Measurements from ENCODE around the gene TCN1. TPM values are rescaled to one million over a fixed set of nuclear protein-coding genes. Genes with fewer than 3 reads are reported as not detected.

TCN1 gene
- total and polyA plus RNA-seq, 2 of the 8 experiments (the other 6 are each of a cell fraction or from before 2014, with no cell fraction given), result not detected

- Histone ChIP-seq H3K4me3 (ENCODE audit: extremely low read depth in 1 of 4, insufficient read depth in 2 of 4, low read depth in 3 of 4, low read length in 4 of 4) (no peak overlapping the region), H4K20me1 (replicated peaks in 1 of 2; ENCODE audit: control insufficient read depth in 1 of 2, insufficient read depth in 2 of 2, low read length in 2 of 2) (no peaks in the 10 kb centered on the region), H4K5ac (ENCODE audit: insufficient read length, low read depth, low read length) (no peak overlapping the region), H2BK120ac (replicated peaks; ENCODE audit: low read depth, low read length) (no peak overlapping the region), H3K14ac (ENCODE audit: insufficient read length) (no peak overlapping the region), H3K4me1 (replicated peaks in 1 of 4; ENCODE audit: control insufficient read depth in 3 of 4, insufficient read depth in 4 of 4, low read length in 3 of 4) (peaks cover 0 to 8% (median 3%) of the 10 kb centered on the region in 4 experiments; a peak in 4 of 7 replicates), H2BK15ac (ENCODE audit: low read length) (no peak overlapping the region), H2BK5ac (ENCODE audit: low read depth, low read length) (no peak overlapping the region), H2BK12ac (ENCODE audit: low read depth, low read length) (no peak overlapping the region), H3K56ac (replicated peaks; ENCODE audit: insufficient read length, low read depth, low read length) (no peak overlapping the region), H3K4me2 (ENCODE audit: insufficient read depth in 1 of 2, low read depth in 2 of 2, low read length in 2 of 2) (no peak overlapping the region), H3K9ac (replicated peaks in 1 of 4; ENCODE audit: extremely low read depth in 1 of 4, low read depth in 3 of 4, low read length in 3 of 4) (no peak overlapping the region), H3K27me3 (replicated peaks in 1 of 4; ENCODE audit: control insufficient read depth in 3 of 4, extremely low read depth in 1 of 4, insufficient read depth in 3 of 4, low read length in 3 of 4) (no peaks in the 10 kb centered on the region), H3K23ac (ENCODE audit: insufficient read length) (no peak overlapping the region), H2AK5ac (ENCODE audit: low read depth, low read length) (no peak overlapping the region), H3K18ac (ENCODE audit: extremely low read depth, low read length) (no peak overlapping the region), H3K36me3 (ENCODE audit: control insufficient read depth in 2 of 4, insufficient read depth in 4 of 4, low read length in 3 of 4) (no peaks in the 10 kb centered on the region), H4K8ac (ENCODE audit: extremely low read depth, insufficient read depth, low read length) (no peak overlapping the region), H2AFZ (ENCODE audit: low read length) (no peak overlapping the region), H2BK20ac (ENCODE audit: low read length) (no peak overlapping the region), H3K27ac (ENCODE audit: low read depth, low read length) (no peak overlapping the region), H3K4ac (replicated peaks; ENCODE audit: insufficient read length, low read depth, low read length) (no peak overlapping the region), H3K79me1 (ENCODE audit: low read depth, low read length) (no peaks in the 10 kb centered on the region), H4K91ac (replicated peaks; ENCODE audit: insufficient read length, low read length) (no peak overlapping the region), H3K9me3 (ENCODE audit: insufficient read depth in 2 of 2, low read depth in 1 of 2, low read length in 1 of 2) (no peaks in the 10 kb centered on the region), H3K79me2 (ENCODE audit: control insufficient read depth in 1 of 2, insufficient read depth in 2 of 2, low read length in 2 of 2) (no peaks in the 10 kb centered on the region), H3K23me2 (ENCODE audit: low read depth, low read length) (no peaks in the 10 kb centered on the region)
- CTCF ChIA-PET (ENCODE audit: partially characterized antibody), result no interaction called here
- DNase-seq (ENCODE audit: low read depth in 1 of 2, low spot score in 2 of 2), result no peak
- POLR2A ChIA-PET (ENCODE audit: partially characterized antibody), result interaction anchor here (1.2 kb wide), 1 partner anchor 45 kb away, joined by 3 read pairs; no protein-coding TSS in a partner anchor
- no peak for FAIRE-seq
- WGBS, 2 experiments (ENCODE audit: extremely low coverage in 1 of 2, insufficient coverage in 1 of 2, insufficient read length in 1 of 2, insufficient replicate concordance in 2 of 2, low coverage in 1 of 2, low lambda C conversion rate in 2 of 2, missing lambda C conversion rate in 1 of 2), result 88% methylated on average over 2 of the region's 2 CpGs; no CpG with 5 or more reads in 1 of the 2 experiments
- TF ChIP-seq RBBP5 (IDR thresholded peaks at IDR 0.05; ENCODE audit: borderline replicate concordance, low read depth, low read length) (no peak), SP2 (IDR thresholded peaks at IDR 0.05; ENCODE audit: low read length) (no peak), TAF7 (optimal IDR thresholded peaks at IDR 0.05; ENCODE audit: borderline replicate concordance, low read depth, low read length) (no peak), CTCF (IDR thresholded peaks at IDR 0.05; ENCODE audit: control extremely low read depth in 1 of 3, insufficient read depth in 1 of 3, low read depth in 1 of 3, low read length in 3 of 3) (no peak), HDAC2 (IDR thresholded peaks at IDR 0.05; ENCODE audit: borderline replicate concordance in 1 of 2, low read depth in 2 of 2, low read length in 2 of 2) (no peak), CREB1 (IDR thresholded peaks at IDR 0.05) (no peak), NANOG (IDR thresholded peaks at IDR 0.05; ENCODE audit: insufficient read depth, low read depth, low read length, poor library complexity, severe bottlenecking) (no peak), ATF3 (IDR thresholded peaks at IDR 0.05; ENCODE audit: insufficient read depth, low read depth, low read length) (no peak), GABPA (IDR thresholded peaks at IDR 0.05; ENCODE audit: borderline replicate concordance, insufficient read depth, low read length) (no peak)
Measured at GRCh38 chr11:59854871-59855270, 11.4 kb downstream of the TCN1 start.

Data from H1 (cell line).